ENCODE measurements around the gene FBLN7. TPM values are rescaled to one million over a fixed set of nuclear protein-coding genes. Genes with fewer than 3 reads are reported as not detected.

The FBLN7 gene
- total and polyA plus RNA-seq, 2 of the 8 experiments (the other 6 are each of a cell fraction or from before 2014, with no cell fraction given), result 0.30 to 0.77 TPM

DNA sequence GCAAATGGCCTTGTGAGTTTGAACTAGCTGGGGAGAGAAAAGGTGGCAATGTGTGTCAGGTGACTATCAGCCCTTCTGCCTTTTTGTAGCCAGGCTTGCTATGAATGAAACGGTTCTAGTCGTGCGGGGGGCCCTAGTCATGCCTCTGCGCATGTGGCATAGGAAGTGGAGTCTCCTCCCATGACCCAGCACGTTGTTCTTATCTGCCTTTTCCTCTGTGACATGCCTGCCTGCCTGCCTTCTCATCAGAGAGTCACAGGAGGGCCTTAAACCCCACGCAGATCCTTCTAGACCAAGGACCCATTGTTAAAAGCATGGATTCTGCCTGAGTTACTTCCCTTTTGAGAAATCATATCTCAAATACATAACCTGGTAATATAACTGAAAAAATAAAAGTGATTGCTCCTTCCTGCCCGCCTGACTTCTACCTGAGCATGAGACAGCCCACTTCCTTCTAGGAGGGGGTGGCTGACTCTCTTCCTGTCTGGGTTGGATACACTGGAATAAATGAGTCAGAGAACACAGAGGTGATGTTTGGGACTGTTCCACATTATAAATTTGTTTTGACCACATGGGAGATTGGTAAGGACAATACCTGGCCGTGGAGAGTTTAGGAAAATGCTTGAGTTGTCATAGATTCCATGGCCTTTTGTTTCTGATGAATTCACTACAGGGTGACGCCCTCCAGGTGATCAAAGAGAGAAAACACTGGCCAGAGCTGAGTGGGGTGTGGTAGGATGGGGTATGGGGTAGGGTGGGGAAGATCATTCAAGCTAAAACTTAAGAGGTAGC, 49.8 kb downstream of the FBLN7 start (continued):
- no peak for TF ChIP-seq RAD21 (IDR thresholded peaks at IDR 0.05 in 1 of 2, conservative IDR thresholded peaks at IDR 0.05 in 1 of 2; ENCODE audit: low read depth in 2 of 2, low read length in 2 of 2)
- no peak for TF ChIP-seq BRCA1 (IDR thresholded peaks at IDR 0.05; ENCODE audit: low read depth, low read length)
- no peak for TF ChIP-seq RBBP5 (IDR thresholded peaks at IDR 0.05; ENCODE audit: borderline replicate concordance, low read depth, low read length)
- TF ChIP-seq CHD1 (IDR thresholded peaks at IDR 0.05; ENCODE audit: low read depth, low read length), result no peak
- no peak for TF ChIP-seq CTBP2 (IDR thresholded peaks at IDR 0.05; ENCODE audit: borderline replicate concordance, insufficient read depth, insufficient read length, low read length)
- TF ChIP-seq SP4 (IDR thresholded peaks at IDR 0.05; ENCODE audit: low read length), result no peak
- TF ChIP-seq, protein P1, sequence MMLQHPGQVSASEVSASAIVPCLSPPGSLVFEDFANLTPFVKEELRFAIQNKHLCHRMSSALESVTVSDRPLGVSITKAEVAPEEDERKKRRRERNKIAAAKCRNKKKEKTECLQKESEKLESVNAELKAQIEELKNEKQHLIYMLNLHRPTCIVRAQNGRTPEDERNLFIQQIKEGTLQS (IDR thresholded peaks at IDR 0.05; ENCODE audit: insufficient read depth, low read depth, low read length), result no peak
- no peak for TF ChIP-seq TAF1 (IDR thresholded peaks at IDR 0.05; ENCODE audit: low read depth, low read length)
- TF ChIP-seq, protein P2, sequence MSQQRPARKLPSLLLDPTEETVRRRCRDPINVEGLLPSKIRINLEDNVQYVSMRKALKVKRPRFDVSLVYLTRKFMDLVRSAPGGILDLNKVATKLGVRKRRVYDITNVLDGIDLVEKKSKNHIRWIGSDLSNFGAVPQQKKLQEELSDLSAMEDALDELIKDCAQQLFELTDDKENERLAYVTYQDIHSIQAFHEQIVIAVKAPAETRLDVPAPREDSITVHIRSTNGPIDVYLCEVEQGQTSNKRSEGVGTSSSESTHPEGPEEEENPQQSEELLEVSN (IDR thresholded peaks at IDR 0.05), result no peak

All from H1 (cell line).